Mucosa of gallbladder (tissue), 1 donor: ENCODE results near the gene IYD. TPM values are rescaled to one million over a fixed set of nuclear protein-coding genes. Genes with fewer than 3 reads are reported as not detected.

Source experiments
- DNase-seq: peaks from one replicate; pipeline ENCODE4 v3.0.0-alpha.2; 2020; ENCODE audit warnings: low spot score
- total RNA-seq: library from RNA; stranded (reverse); gene quantifications from one replicate; pipeline ENCODE4 v1.2.1, GENCODE V29; 2021
- donor health status: DM: no; HTN: no; CAD: no.

The IYD gene, protein sequence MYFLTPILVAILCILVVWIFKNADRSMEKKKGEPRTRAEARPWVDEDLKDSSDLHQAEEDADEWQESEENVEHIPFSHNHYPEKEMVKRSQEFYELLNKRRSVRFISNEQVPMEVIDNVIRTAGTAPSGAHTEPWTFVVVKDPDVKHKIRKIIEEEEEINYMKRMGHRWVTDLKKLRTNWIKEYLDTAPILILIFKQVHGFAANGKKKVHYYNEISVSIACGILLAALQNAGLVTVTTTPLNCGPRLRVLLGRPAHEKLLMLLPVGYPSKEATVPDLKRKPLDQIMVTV
- 62.6 TPM for total RNA-seq

- DNase-seq, result peak; percentile 88
Measured at GRCh38 chr6:150368762-150369161, at the start of gene IYD. IYD (plus strand) TSS chr6:150369012; CDS start chr6:150369032, 20 bp downstream.

DNA sequence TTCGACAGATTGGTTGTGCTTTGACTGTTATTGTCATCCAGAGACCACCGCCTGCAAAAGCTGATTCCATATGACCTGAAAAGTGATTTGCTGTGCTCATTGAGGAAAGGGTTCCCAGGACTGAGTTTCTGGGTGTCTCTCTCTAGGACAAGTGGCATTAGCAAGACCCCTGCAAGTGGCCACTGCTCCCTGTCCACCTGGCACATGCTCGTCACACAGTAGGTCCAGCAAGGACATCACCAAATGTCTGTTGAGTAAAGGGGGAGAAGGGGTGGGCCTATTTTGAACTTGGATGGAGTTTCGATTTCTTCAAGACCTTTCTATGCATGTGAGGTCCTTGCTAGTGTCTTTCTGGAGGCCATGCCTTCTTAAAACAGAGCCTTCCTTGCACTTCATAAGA, 48.9 kb upstream of the IYD start:
- no peak for DNase-seq

DNA sequence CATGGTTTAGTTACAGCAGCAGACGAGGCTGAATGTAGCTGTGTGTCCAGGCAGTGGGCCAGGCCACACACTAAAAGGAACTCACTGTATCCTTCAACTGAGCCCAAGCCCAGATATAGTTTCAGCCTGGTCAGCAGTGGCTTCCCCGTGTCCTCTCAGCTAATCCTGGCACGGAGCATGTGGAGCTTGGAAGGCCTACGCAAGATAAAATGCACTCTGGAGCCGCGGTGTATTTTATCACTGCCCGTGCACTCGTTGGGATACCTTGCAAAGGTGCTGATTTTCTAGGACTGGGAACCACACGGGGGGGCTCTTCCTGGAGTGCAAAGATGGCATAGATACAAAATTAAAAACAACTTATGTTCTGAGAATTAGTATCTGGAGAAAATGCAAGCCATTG, 48.4 kb upstream of the IYD start:
- no peak for DNase-seq

DNA sequence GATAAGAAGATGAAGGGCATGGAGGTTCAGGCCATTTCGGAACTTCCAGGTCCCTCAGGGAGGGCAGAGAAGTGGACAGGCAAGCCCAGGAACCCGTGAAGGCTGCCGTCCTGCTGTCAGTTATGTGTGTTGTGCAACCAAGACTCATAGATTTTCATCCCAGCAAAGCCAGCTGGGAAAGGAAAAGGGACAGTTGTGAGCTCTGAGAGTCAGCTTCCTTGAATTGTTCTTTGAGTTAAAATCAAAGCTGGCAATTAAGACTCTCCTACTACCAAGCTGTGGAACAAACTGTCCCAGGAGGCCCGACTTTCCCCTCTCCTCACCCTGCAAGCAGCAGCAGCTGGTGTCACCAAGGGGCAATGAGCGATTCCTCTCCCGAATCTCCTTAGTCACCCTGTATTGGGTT, 46.3 kb upstream of the IYD start:
- DNase-seq, result no peak

DNA sequence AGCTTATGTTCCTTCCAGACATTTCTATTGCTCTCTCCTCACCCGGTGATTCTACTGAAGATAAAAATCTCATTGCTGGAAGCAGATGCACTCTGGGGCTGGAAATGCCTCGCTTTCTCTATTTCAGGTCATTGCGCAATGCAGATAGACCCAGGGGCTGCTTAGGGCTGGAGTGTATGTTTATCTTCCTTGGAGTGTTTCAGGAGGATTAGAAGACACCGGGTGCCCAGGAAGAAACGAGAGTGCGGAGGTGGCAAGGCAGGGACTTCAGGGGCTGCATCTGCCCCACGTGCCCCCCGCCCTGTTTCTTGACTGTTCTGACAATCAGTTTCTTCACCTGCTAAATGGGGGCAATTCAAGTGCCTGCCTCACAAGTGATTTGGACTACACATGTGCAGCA, 45.6 kb upstream of the IYD start:
- DNase-seq, result no peak

DNA sequence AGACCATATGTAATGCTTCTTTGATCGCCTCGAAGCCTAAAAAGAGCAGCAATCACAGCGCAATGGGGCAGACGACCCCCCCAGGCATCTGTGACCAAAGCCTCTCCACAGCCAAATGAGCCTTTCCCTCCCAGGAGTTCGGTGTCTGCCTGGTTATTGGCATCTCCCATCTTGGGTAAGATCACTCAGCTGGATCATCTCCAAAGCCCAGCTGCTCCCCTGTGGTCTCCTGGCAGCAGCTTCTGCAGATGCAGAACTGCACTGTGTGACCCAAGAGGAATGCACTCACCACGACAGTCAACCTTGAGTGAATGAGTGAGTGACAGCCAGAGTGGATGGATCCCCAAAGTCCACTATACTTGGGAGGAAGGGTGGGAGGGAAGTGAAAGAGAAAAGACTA, 44.8 kb upstream of the IYD start:
- DNase-seq, result no peak

GRCh38 chr6:150325066-150325772, 43.6 kb upstream of the IYD start:
- no peak for DNase-seq

DNA sequence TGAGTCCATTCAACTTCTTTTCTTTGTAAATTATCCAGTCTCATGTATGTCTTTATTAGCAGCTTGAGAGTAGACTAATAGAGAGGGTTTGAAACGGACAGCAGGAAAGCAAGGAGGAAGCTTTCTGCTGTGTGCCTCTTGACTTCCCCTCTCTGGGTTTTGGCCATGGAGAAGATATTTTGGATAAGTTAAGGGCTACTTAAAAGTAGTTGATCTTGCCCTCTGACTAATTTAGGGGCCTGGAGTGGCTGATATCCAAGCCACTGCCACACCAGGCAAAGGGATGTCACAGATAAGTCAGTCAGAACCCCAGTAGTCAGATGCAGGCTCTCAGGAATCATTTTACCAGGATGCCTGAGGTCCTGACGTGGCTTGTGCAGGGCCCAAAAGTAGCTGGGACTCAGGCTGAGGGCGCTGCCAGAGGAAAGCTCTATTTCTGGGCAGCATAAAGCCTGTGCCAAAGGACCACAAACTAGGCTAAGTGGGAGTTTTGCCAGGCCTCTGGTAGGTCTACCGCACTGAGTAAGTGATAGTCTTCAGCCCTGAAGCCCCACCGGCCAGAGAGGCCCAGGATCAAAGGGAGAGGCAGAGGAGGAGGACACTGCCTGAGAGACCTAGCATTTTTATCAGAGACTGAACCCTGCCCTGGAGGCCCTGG, 41.6 kb upstream of the IYD start:
- DNase-seq, result no peak

DNA sequence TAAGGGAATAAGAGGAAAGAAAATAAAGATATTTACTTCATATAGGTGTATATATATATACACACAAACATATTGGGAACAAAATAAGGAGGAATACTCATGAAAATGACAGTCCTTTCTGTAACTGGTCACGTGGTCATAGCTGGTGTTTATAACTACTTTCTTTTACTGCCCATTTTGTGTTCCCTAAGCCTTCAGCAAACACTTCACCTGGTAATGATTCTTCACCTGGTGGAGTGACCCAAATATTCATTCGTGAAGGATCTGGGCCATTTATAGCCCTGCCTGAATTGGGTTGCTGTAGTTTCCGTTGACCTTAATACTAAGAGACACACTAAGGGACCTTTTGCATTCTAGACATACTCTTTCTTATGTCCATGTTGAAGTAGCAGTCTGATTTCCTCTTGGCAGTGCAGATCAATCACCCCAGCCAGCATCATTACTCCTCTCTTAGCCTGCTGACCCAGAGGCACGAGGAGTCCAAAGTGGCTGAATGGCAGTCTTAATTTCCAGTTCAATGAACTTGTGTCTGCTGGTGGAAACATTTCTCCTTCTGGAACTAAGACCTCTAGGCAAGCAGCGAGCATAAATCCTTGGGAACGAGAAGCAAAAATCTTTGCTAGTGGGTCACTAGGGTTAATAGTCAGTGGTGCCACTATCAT, 39.9 kb upstream of the IYD start:
- no peak for DNase-seq

GRCh38 chr6:150331344-150331743, 37.5 kb upstream of the IYD start:
- DNase-seq, result no peak

DNA sequence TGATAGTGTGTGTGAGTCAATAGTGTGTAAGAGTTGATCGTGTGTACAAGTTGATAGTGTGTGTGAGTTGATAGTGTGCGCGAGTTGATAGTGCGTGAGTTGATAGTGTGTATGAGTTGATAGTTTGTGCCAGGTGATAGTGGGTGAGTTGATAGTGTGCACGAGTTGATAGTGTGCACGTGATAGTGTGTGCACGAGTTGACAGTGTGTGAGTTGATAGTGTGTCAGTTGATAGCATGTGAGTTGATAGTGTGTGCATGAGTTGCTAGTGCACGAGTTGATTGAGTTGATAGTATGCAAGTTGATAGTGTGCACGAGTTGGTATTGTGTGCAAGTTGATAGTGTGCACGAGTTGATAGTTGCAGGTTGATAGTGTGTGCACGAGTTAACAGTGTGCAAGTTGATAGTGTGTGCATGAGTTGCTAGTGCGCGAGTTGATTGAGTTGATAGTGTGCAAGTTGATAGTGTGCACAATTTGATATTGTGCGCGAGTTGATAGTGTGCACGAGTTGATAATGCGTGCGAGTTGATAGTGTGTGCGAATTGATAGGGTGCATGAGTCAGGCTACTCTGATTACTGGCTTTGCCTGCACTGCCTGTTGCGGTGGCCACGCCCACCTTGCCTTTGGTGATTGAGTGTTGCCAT, 35.8 kb upstream of the IYD start:
- DNase-seq, result no peak

- DNase-seq, result no peak
Measured at GRCh38 chr6:150333585-150333941, 35.2 kb upstream of the IYD start.

DNA sequence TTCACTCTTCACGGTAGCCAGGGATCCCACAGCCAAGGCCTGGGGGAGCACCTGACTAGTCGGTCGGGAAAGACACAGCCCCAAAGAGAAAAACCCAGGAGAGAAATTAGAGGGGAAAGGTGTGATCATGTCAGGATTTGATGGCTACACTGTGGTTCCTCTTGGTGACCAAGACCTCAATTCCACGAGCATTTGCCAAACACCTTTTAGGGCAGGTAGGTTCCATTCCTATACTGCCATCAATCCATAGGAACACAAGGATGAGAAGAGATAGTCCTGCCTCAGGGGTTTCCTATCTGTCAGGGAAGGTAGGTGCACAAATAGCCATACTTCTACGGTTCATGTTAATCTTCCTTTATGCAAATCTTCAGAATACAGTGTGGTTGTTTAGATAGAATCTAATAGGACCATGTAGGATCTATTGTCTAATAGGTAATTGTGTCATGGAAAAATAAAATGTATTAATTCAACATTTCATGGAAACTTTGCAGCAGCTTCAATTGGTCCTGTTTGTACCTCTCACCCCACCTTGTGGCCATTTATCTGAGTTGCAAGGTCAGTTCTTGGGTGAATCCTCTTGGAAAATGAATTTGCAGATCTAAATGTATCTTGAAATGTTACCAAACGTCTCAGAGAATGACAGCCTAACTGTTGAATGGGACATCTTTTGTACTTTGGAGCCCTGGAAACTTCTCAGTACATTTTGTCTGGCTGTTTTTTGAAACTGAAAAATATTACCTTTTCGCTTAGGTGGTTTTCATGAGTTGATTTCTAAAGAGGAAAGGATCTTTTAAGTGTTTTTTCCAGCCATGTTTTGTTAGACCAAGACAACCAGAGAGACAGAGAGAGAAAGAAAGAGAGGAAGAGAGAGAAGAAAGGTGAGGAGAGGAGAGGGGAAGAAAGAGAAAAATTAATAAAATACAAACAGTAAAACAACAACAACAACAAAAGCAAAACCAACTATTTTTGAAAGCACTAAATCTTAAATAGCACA, 33.7 kb upstream of the IYD start:
- peak; percentile 40 for DNase-seq

GRCh38 chr6:150336299-150336698, 32.5 kb upstream of the IYD start:
- DNase-seq, result no peak

DNA sequence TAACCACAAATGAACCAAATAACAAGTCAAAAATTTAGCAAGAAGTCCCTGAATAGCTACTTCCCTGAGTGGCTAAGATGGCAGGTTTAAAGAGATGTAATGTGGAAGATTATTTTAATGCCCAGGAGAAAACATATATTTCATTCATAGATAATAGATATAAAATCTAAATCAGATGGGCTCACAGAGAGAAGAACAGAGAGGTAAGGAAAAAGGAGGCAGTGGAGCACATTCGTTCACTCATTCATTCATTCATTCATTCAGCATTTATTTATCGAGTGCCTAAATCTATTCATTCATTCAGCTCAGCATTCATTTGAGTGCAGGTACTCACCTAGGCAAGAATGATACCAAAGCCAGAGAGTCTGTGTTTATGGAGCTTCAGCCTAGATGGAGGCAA, 32.1 kb upstream of the IYD start:
- no peak for DNase-seq

DNA sequence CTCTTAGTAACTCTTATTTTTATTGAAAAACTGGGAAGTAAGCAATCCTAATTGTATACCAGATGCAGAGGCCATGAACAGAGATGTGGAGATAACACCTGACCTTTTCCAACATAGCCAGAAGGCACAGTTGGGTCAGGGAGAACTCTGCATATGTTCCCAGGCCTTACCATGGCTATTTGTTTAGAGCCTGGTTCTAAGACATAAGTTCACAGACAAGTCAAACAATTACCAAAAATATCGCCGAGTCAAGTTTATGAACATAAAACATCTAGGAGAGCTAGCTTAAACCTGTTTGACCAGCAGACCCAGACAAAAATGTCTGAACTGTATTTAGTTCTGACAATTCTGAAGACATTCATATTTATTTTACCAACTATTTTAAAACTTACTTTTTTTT, 26.7 kb upstream of the IYD start:
- no peak for DNase-seq

- no peak for DNase-seq
Measured at GRCh38 chr6:150343434-150343833, 25.4 kb upstream of the IYD start.

- DNase-seq, result no peak
Measured at GRCh38 chr6:150345781-150346180, 23.0 kb upstream of the IYD start.

DNA sequence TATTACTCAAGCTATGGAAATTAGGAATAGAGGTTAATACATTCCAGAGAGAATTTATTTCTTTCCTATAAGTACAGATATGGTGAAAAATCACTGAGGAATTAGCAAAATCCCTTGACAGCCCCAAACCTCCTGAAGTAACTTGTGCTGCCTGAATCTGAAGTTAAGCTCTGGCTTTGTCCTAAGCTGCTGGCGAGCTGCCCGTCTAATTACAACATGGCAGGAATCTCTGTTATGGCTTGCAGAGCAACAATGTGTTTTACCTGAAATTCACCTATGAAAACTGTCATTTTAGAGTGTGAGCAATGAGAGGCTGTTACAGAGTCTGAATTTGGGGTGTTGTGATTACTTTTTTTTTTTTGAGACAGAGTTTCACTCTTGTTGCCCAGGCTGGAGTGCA, 22.5 kb upstream of the IYD start:
- no peak for DNase-seq

GRCh38 chr6:150347845-150348244, 21.0 kb upstream of the IYD start:
- no peak for DNase-seq

DNA sequence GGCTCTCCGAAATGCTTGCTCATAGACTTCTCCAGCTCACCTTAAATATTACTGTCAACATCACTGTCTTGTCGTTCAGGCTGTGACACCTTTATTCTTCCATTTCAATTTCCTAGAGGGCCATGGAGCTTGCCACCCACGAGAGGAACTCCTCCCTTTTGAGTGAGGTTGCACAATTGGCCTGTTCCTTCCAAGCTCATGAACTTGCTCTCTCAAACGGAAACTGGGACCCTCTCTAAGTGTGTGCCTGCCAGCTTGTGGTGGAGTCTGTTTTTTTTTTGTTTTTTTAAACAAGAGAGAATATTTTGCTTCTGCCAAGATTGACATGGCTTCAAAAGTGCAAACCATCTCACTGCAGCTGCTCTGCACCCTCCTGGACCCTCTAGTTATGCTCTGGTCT, 19.3 kb upstream of the IYD start:
- no peak for DNase-seq
